Right lobe of liver (tissue), 4 donors: ENCODE data around the gene SP5.

ENCODE experiments used
- POLR2A ChIP-seq: fragments of 450-650 bp; IDR thresholded peaks from one replicate; pipeline ENCODE4 v1.6.1; 2017; ENCODE audit warnings: antibody characterized with exemption, mild to moderate bottlenecking
- TF ChIP-seq, protein P1 (sequence below), 4 donors: fragments of 200-600 bp in 3 of 4; fragments of 450-650 bp in 1 of 4; IDR thresholded peaks; one replicate each; pipeline versions ENCODE4 v1.5.1 to v1.8.0; 2016 to 2022; ENCODE audit warnings: antibody characterized with exemption in 4 of 4, mild to moderate bottlenecking in 2 of 4
- donor health status: DM: no; HTN: no; CAD: no.
- donor health status: DM: no; HTN: no; CAD: no.
- donor health status: DM: no; HTN: yes; CAD: no.

DNA sequence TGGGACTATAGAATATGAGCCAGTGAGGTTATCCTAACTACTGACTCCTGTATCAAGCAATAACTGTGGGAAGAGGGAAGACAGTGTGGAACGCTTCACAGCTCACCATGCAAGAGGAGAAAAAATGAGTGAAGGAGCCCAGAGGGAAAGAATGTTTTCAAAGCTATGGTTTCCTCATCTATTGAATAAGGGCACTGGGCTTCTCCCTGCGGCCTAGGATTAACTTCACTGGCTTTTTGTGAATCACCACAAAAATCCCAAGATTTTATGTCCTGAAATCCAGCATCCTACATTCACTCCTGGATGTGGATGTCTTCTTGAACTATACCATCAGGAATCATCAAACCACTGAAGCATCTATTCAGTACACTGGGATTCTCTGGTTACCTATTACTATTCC, 44.5 kb upstream of the SP5 start:
- TF ChIP-seq, protein P1, sequence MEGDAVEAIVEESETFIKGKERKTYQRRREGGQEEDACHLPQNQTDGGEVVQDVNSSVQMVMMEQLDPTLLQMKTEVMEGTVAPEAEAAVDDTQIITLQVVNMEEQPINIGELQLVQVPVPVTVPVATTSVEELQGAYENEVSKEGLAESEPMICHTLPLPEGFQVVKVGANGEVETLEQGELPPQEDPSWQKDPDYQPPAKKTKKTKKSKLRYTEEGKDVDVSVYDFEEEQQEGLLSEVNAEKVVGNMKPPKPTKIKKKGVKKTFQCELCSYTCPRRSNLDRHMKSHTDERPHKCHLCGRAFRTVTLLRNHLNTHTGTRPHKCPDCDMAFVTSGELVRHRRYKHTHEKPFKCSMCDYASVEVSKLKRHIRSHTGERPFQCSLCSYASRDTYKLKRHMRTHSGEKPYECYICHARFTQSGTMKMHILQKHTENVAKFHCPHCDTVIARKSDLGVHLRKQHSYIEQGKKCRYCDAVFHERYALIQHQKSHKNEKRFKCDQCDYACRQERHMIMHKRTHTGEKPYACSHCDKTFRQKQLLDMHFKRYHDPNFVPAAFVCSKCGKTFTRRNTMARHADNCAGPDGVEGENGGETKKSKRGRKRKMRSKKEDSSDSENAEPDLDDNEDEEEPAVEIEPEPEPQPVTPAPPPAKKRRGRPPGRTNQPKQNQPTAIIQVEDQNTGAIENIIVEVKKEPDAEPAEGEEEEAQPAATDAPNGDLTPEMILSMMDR (IDR thresholded peaks at IDR 0.05): no peak
- TF ChIP-seq POLR2A: no peak
